Natural killer cell (primary cell): ENCODE measurements around the gene BAG5. TPM values are rescaled to one million over a fixed set of nuclear protein-coding genes. Genes with fewer than 3 reads are reported as not detected.
A peak's percentile ranks its signal among the peaks of the same experiment; 100 is the strongest.

Experiments
- ATAC-seq, 3 donors: fragments of 150-1000 bp in 2 of 3; fragments of 200-7000 bp in 1 of 3; cut with Tn5 transposase; 1 replicate in 1 of 3; 2 replicates in 2 of 3; pipeline ENCODE4 v1.10.0; 2021; ENCODE audit warnings: mild to moderate bottlenecking in 2 of 3, moderate library complexity in 2 of 3
- DNase-seq, 2 donors: peaks; one replicate each; pipeline versions ENCODE4 v3.0.0 to v3.0.0-alpha.2; 2013 to 2021; ENCODE audit warnings: mixed read lengths in 1 of 2
- H3K27ac ChIP-seq: one replicate; pipeline ENCODE4 v1.5.1; 2013; ENCODE audit warnings: mild to moderate bottlenecking, low read length
- H3K27me3 ChIP-seq: one replicate; pipeline ENCODE4 v1.6.1; 2013; ENCODE audit warnings: low read length; ENCODE audit not compliant: control insufficient read depth, insufficient read depth
- H3K36me3 ChIP-seq: one replicate; pipeline ENCODE4 v1.6.1; 2013; ENCODE audit warnings: low read length; ENCODE audit not compliant: control insufficient read depth, insufficient read depth
- H3K4me1 ChIP-seq: one replicate; pipeline ENCODE4 v1.6.1; 2013; ENCODE audit warnings: low read length; ENCODE audit not compliant: control insufficient read depth, insufficient read depth
- H3K4me3 ChIP-seq: one replicate; pipeline ENCODE4 v1.5.1; 2013; ENCODE audit warnings: low read length
- H3K9me3 ChIP-seq: one replicate; pipeline ENCODE4 v1.6.1; 2013; ENCODE audit warnings: low read length; ENCODE audit not compliant: control insufficient read depth, insufficient read depth
- H3K27ac Mint-ChIP-seq, 2 donors: one replicate each; pipeline ENCODE4 v1.8.0; 2022; ENCODE audit warnings: mild to moderate bottlenecking in 2 of 2, mixed read lengths in 2 of 2, moderate library complexity in 1 of 2
- H3K27me3 Mint-ChIP-seq, 2 donors: one replicate each; pipeline ENCODE4 v1.8.0; 2022; ENCODE audit warnings: low read depth in 2 of 2, mixed read lengths in 2 of 2
- H3K36me3 Mint-ChIP-seq: one replicate; pipeline ENCODE4 v1.8.0; 2022; ENCODE audit warnings: mixed read lengths
- H3K4me1 Mint-ChIP-seq, 2 donors: one replicate each; pipeline ENCODE4 v1.8.0; 2022; ENCODE audit warnings: mixed read lengths in 2 of 2
- H3K4me3 Mint-ChIP-seq: one replicate; pipeline ENCODE4 v1.8.0; 2022; ENCODE audit warnings: mild to moderate bottlenecking, moderate library complexity, mixed read lengths
- H3K9me3 Mint-ChIP-seq, 2 donors: one replicate each; pipeline ENCODE4 v1.8.0; 2022; ENCODE audit warnings: mixed read lengths in 2 of 2
- CTCF ChIP-seq: fragments of 200-600 bp; IDR thresholded peaks from one replicate; pipeline ENCODE4 v1.8.0; 2022; ENCODE audit warnings: antibody characterized with exemption
- WGBS: methylation state at CpG from one replicate; pipeline ENCODE4 v1.1.7; 2013; ENCODE audit warnings: missing lambda C conversion rate; ENCODE audit not compliant: insufficient coverage; 5-methylcytosine and 5-hydroxymethylcytosine counted together
- intact Hi-C: fragments of 100-400 bp; cut with micrococcal nuclease; formaldehyde crosslinking; loops from one replicate; pipeline ENCODE4 v1.14.2; 2022
- total RNA-seq, 4 donors: library from RNA; stranded (reverse); fragments of 120-200 nt in 1 of 4; gene quantifications; one replicate each; pipeline versions ENCODE4 v1.2.3 to v1.2.4, GENCODE V29; 2013 to 2022

Gene BAG5
- total RNA-seq, 3 donors from 2014 or later (not counting 1 experiment from before 2014, with no cell fraction given), result 36.1 to 48.0 (median 47.0) TPM

- TF ChIP-seq CTCF, result no peak
- H3K27me3 ChIP-seq, result peaks cover 5% of the 10 kb centered on the region
- Mint-ChIP-seq H3K27me3 (peaks cover 0 to 6% of the 10 kb centered on the region in 2 donors), H3K9me3 (no peaks in the 10 kb centered on the region), H3K4me1 (peaks cover 3 to 15% of the 10 kb centered on the region in 2 donors), H3K4me3 (peak overlapping the region; percentile 47), H3K27ac (no peak overlapping the region), H3K36me3 (no peaks in the 10 kb centered on the region)
- no peaks in the 10 kb centered on the region for H3K9me3 ChIP-seq
- H3K36me3 ChIP-seq, result no peaks in the 10 kb centered on the region
- WGBS, result 2% methylated on average over 74 of the region's 74 CpGs
- ATAC-seq, result no peak
- DNase-seq, result peak in 1 of 2 donors; percentile 42
- no peak overlapping the region for H3K4me3 ChIP-seq
- intact Hi-C loops, result no loop called here
- H3K4me1 ChIP-seq, result peaks cover 30% of the 10 kb centered on the region
- no peak overlapping the region for H3K27ac ChIP-seq
Observed at GRCh38 chr14:103521951-103522563, 40.4 kb downstream of the BAG5 start.

GRCh38 chr14:103521438-103521950 lies 41.0 kb downstream of the BAG5 start:
- Histone ChIP-seq H3K4me3 (peak overlapping the region; percentile 38), H3K27me3 (peaks cover 5% of the 10 kb centered on the region), H3K4me1 (peaks cover 24% of the 10 kb centered on the region), H3K27ac (no peak overlapping the region), H3K9me3 (no peaks in the 10 kb centered on the region), H3K36me3 (no peaks in the 10 kb centered on the region)
- DNase-seq (peak in 1 of 2 donors; percentile 47), ATAC-seq (peak in 2 of 3 donors; percentile 17 to 27)
- Mint-ChIP-seq H3K36me3 (no peaks in the 10 kb centered on the region), H3K9me3 (no peaks in the 10 kb centered on the region), H3K4me1 (peaks cover 0 to 14% of the 10 kb centered on the region in 2 donors), H3K27ac (no peak overlapping the region), H3K27me3 (peaks cover 0 to 6% of the 10 kb centered on the region in 2 donors), H3K4me3 (peak overlapping the region; percentile 42)
- under 1% methylated on average over 77 of the region's 77 CpGs for WGBS
- intact Hi-C loops, result no loop called here
- no peak for TF ChIP-seq CTCF

GRCh38 chr14:103520657-103521437 lies 41.6 kb downstream of the BAG5 start:
- DNase-seq (peak; percentile 61 to 85), ATAC-seq (peak; percentile 77 to 85 (median 82))
- no peaks in the 10 kb centered on the region for H3K9me3 ChIP-seq
- intact Hi-C loops, result no loop called here
- H3K36me3 ChIP-seq, result no peaks in the 10 kb centered on the region
- Mint-ChIP-seq H3K9me3 (no peaks in the 10 kb centered on the region), H3K36me3 (no peaks in the 10 kb centered on the region), H3K27me3 (peaks cover 0 to 6% of the 10 kb centered on the region in 2 donors), H3K27ac (no peak overlapping the region), H3K4me3 (peak overlapping the region; percentile 75), H3K4me1 (peaks cover 0 to 14% of the 10 kb centered on the region in 2 donors)
- no peak overlapping the region for H3K27ac ChIP-seq
- peak overlapping the region; percentile 38 for H3K4me3 ChIP-seq
- peak; percentile 50 for TF ChIP-seq CTCF
- peaks cover 5% of the 10 kb centered on the region for H3K27me3 ChIP-seq
- H3K4me1 ChIP-seq, result peaks cover 19% of the 10 kb centered on the region
- 3% methylated on average over 61 of the region's 66 CpGs for WGBS
